GM18498 (cell line): ENCODE results near the gene MAGED2.
"Not testable (repeated sequence)": the region's sequence is repeated elsewhere in the genome, so short reads cannot be mapped to it uniquely, and the experiment has no call there.

Source experiments
- ATAC-seq: cut with Tn5 transposase; IDR thresholded peaks from one replicate; pipeline ENCODE4 v1.9.1; 2021; ENCODE audit warnings: mild to moderate bottlenecking, moderate library complexity; ENCODE audit not compliant: unreplicated experiment

Gene MAGED2

DNA sequence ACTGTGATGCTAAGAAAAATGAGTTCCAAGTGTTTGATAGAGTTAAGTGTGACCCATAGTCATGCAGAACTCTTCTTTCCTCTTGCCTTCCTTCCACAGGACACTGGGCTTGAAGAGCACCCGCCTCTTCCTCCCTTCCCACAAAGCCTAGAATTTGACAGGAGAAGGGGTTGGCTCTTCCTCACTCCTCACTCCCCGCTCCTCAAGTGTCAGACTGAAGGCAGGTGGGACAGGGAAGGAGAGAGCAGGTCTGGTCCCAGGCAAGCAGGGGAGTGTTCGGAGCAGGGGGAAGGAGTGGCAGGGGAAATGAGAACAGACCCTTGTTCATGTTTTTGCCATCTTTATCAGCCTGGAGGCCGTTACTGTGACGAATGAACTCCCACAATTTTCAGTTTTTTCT is 10.7 kb downstream of the MAGED2 start:
- no peak for ATAC-seq

DNA sequence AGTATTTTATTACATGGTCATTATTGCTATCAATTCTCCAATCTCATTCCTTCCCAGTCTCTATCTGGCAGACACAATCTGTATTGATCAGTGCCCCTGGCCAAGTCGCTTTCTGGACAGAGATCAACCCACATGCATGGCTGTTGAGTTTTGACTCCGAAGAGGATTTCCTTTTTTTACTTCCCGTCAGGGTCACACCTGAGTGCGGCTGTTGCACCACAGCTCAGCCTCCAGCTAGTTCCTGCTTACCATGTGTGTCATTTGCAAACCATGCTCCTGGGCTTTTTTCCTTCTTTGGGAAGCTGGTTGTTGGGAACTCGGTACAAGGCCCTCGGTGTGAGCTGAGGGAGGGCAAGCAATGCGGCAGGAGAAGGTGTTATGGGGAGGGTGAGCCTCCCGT is 11.7 kb downstream of the MAGED2 start:
- no peak for ATAC-seq

DNA sequence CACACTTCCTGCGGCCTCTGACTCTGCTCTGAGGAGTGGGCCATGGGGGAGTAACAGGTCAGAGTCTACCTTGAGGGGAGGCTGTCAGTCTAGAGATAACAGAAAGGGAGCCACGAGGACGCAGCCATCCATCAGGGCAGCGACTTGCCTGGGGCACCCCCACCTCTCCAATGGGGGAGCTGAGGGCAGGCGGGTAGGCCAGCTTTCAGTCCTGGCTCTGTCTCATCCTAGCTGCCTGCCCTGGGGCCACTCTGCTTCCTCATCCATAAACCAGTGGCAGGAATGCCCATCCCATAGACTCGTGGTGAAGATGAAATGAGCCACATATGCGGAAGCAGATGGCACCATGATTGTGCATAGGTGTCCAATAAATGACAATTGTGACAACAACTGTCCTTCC is 13.2 kb downstream of the MAGED2 start:
- ATAC-seq, result no peak

DNA sequence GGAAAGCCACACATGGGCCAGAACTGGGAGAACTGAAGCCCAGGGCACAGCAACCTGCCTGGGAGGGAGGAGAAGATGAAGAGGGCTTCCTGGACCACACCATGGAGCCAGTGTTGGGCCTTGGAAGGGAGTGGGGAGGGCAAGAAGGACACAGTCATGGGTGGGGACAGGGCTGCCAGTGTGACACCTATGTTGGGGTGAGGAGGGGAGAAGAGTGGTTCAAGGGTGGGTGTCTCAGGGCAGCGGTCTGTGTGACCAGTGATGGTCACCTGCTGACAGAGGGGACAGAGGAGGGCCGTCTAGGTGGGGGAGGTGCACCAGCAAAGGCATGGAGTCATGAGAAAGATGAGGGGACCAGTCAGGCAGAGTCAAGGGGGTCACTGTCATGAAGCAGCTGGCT is 13.8 kb downstream of the MAGED2 start:
- ATAC-seq, result no peak

GRCh38 chrX:54824195-54824594 is 16.6 kb downstream of the MAGED2 start:
- no peak for ATAC-seq

DNA sequence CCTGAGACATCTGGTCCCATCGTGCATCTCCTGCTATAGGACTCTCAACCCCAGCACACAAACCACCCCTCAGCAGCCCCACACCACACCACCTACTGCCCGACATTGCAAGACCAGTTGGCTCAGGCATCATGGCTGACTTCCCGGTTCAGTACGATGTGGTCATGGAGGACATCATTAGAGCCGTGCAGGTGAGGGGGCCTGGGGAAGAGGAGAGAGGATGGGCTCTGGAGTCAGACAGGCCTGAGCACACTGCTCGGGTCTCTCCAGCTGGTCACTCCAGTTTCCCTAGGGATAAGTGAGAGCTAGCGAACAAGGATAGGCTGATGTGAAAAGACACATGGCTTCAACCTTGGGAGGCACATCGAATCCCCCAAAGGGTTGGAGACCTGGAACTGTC is 17.2 kb downstream of the MAGED2 start:
- no peak for ATAC-seq

- ATAC-seq, result no peak
Observed at GRCh38 chrX:54825716-54826438, 18.3 kb downstream of the MAGED2 start.

GRCh38 chrX:54826598-54826997 is 19.1 kb downstream of the MAGED2 start:
- no peak for ATAC-seq

GRCh38 chrX:54838583-54838982 is 31.0 kb downstream of the MAGED2 start:
- ATAC-seq, result no peak

DNA sequence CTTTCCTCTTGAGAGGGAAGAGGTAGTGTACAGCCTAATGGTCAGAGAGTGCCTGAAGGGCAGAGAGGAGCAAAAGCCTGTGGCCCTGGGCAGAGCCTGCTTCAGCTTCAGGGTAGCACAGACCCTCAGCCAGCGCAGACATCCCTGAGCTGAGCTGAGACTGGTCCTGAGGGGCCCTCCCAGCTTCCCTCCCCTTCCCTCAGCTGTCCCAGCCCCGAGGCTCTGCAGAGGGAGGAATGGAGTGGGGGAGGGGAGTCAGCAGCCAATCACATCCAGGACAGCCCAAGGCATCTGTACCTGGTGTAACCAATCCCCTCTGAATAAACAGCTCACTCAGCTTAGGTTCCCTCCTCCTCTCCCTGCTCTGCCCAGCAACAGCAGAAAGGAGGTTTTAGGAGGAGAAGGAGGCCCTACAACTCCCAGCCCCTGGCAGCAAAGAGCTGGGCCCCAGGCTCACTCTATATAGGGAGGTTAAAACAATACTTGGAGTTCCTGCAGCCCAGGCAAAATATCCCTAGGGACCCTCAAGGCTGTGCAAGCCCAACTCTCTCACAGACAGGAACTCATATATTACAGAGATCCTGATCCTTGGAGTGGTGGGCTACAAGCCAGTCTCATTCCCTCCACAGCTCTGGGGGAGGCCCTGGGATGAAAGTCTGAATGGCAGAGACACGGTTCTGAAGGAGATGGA is 33.8 kb downstream of the MAGED2 start:
- not testable (repeated sequence) for ATAC-seq

DNA sequence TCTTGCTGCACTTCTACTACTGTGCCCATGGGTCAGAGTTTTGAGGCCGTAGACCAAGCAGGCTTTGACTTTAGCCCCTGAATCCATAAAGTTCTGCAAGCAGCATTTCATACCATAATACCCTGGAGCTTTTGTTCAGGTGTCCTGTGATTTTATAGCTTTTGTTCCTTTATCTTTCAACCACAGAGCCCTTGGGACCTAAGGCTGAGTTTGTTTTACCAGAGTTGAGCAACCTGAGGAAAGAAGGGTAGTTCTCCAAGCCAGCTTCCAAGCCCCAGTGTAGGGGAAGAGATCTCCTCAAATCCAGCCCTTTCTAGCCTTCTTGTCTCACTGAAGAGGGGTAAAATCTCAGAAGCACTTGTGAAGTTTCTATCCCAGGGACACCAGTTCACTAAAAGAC is 35.1 kb downstream of the MAGED2 start:
- no peak for ATAC-seq

DNA sequence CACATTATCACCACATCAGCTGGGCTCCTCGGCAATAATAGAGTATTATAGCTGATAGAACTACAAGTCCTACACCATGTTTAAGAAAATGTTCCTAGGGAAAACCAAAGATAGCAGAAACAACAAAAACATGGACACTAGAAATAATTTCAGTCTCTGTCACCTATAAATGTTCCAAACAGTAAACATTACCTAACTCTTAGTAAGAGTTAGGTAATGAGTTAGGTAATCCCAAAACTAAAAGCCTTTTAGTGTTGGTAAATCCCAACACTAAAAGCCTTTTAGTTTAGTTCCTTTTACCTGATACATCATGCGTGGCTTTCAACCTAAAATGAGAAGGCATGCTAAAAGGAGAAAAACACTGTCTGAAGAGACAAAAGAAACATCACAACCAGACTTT is 35.5 kb downstream of the MAGED2 start:
- ATAC-seq, result no peak

- not testable (repeated sequence) for ATAC-seq
Observed at GRCh38 chrX:54847700-54848099, 40.2 kb downstream of the MAGED2 start.

GRCh38 chrX:54865208-54865607 is 57.7 kb downstream of the MAGED2 start:
- no peak for ATAC-seq
